HG03175 (cell line): ENCODE results near the gene OR10A4.
"Not testable (repeated sequence)": the region's sequence is repeated elsewhere in the genome, so short reads cannot be mapped to it uniquely, and the experiment has no call there.

Source experiments
- ATAC-seq: cut with Tn5 transposase; IDR thresholded peaks from one replicate; pipeline ENCODE4 v1.9.1; 2021; ENCODE audit warnings: mild to moderate bottlenecking, moderate library complexity; ENCODE audit not compliant: unreplicated experiment

Gene OR10A4

DNA sequence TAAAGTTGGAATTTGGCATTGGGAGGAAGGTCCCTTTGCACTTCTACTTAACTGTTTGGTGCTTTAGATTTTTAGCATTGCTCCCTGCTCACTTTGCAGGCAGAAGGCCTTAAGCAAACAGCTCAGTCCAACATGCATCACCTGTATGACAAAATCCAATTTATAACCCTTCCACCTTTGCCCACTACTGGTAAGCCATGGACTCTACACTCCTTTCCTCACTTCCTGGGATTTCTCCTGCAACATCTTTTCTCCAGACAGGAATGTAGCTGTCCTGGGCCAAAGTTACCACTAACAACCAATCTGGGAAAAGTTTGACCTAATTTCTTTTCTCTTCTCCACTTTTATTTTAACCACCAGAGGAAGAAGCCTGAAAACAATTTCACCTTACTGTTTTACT lies 17.7 kb downstream of the OR10A4 start:
- no peak for ATAC-seq

DNA sequence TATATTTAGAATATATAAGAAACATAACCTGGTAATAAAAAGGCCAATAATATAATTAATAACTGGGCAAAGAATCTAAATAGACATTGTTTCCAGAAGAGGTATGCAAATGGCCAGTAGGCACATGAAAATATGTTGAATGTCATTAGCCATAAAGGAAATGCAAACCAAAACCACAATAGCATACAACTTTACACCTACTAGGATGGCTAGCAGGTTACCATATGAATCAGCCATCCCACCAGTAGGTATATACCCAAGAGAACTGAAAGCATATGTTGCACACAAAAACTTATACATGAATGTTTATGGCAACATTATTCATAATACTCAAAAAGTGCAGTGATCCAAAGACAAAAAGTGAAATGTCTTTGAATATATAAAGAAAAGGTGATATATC lies 18.6 kb downstream of the OR10A4 start:
- ATAC-seq: peak; percentile 80

DNA sequence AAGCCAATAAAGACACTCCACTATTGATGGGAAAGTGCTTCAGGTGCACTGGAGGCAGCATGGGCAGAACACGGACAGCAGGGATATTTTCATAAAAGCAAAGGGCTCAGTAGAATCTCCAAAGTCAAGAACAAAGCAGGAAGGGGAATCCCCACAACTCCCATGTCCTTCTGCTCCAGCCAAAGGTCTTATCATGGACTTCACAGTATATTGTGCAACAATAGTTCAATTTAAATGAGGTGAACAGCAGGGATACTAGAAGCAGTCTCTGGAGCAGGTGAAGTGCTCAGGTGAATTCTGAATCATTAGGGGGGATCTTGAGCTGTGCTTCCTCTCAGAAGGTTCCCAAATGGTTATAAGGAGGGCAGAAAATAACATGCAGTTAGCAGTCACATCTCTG lies 22.5 kb downstream of the OR10A4 start:
- no peak for ATAC-seq

DNA sequence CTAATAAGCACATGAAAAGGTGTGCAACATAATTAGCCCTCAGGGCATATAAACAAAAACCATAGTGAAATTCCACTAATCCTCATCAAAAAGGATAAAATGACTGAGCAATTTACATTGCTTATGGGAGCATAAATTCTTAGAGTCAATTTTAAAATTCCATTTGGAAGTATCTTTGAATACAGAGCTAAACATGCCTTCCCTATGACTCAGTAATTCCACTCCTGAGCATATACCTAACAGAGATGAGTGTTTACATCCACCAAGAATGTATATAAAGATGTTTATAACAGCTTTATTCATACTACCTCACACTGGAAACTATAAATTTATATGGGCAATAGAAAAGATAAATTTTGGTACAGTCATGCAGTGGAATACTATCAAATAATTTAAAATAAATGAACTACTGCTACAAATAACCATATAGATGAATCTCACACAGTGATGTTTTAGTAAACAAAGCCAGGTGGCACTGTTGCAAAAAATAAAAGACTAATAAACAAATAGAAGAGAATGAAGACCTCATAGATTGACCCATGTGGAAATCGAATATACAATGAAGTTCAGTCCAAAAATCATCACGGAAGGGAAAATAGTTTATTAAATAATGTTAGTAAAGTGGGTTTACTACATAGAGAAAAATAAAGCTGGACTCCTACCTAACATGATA lies 24.0 kb downstream of the OR10A4 start:
- no peak for ATAC-seq

DNA sequence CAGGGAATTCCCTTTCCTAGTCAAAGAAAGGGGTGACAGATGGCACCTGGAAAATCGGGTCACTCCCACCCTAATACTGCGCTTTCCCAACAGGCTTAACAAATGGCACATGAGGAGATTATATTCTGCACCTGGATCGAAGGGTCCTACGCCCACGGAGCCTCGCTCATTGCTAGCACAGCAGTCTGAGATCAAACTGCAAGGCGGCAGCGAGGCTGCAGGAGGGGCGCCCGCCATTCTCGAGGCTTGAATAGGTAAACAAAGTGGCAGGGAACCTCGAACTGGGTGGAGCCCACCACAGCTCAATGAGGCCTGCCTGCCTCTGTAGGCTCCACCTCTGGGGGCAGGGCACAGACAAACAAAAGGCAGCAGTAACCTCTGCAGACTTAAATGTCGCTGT lies 28.4 kb downstream of the OR10A4 start:
- ATAC-seq: not testable (repeated sequence)

DNA sequence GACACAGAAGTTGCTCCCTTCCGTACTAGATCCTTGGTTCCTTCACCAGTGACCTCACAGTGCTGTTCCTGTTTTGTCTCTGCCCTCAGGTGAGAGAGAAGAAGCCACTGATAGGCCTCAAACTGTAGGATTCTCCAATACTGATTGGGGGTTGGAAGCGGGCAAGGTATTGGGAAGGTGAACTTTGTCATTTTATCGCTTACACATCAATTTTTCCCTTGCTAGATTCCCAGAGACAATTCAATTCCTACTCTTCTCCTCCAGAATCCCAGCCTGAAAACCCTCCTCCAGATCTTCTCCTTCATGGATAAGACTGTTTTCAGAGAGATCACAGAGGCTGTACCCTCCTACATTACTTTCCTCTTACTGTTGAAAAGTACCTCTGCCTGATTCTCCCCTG lies 35.0 kb downstream of the OR10A4 start:
- ATAC-seq: no peak

DNA sequence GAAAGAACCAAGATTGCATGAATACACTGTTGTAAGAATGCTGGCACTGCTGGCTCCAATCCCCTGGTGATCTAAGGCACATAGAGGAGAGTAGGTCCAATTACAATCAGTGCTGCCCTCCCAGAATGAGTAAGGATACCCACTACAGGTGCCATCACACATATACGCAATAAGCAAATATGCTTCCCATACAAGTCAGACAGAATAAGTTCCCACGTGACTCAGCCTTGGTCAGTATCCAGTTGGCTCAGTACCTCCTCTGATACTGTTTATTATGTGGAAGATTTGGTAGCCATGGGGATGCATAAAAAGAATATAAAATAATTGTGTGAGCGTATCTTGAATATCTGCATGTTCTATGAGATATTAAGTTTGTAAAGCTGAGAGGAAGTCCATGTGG lies 35.5 kb downstream of the OR10A4 start:
- ATAC-seq: no peak

DNA sequence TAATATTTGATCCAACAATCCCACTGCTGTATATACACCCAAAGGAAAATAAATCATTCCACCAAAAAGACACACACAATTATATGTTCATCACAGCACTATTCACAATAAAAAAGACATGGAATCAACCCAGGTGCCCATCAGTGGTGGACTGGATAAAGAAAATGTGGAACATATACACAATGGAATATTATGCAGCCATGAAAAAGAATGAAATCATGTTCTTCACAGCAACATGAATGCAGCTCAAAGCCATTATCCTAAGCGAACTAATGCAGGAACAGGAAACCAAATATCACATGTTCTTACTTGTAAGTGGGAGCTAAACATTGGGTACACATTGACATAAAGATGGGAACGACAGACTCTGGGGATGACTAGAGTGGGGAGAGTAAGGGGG lies 43.3 kb downstream of the OR10A4 start:
- no peak for ATAC-seq

DNA sequence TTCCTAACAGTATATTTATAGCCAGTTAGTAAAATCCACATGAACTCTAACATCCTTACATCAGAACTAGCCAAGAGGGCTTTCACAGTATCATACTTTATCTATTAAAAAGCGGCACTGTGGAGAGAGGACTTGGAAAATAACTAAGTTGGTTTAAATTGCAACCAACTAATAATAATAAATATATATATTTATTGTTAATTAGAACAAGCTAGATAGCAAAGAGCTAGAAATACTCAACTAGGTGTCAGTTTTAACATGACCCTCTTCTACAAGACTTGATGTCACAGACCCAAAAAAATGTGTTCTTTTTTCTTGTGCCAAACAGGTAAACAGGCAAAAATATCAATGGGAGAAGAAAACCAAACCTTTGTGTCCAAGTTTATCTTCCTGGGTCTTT lies 44.3 kb downstream of the OR10A4 start, which contains the start of gene OR2D3:
Gene OR2D3 (plus strand): TSS at position 301 of the 400 bp plus-strand sequence. CDS start 0 bp downstream, at position 301.
- no peak for ATAC-seq

DNA sequence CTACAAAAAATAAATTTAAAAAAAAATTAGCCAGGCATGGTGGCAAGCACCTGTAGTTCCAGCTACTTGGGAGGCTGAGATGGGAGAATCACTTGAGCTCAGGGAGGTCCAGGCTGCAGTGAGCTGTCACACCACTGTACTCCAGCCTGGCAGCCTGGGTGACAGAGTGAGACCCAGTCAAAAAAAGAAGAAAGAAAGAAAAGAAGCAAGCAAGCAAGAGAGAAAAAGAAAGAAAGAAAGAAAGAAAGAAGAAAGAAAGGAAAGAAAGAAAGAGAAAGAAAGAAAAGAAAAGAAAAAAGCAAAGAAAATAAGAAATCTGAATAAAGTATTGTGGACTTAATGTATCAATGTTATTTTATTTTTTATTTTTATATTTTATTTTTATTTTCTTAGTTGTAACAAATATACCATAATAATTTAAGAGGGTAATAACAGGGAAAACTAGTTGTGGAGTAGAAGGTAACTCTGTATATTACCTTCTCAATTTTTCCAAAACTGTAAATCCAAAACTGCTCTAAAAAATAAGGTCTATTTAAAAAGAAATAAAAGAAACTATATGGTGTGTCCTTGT lies 48.7 kb downstream of the OR10A4 start:
- ATAC-seq: no peak

DNA sequence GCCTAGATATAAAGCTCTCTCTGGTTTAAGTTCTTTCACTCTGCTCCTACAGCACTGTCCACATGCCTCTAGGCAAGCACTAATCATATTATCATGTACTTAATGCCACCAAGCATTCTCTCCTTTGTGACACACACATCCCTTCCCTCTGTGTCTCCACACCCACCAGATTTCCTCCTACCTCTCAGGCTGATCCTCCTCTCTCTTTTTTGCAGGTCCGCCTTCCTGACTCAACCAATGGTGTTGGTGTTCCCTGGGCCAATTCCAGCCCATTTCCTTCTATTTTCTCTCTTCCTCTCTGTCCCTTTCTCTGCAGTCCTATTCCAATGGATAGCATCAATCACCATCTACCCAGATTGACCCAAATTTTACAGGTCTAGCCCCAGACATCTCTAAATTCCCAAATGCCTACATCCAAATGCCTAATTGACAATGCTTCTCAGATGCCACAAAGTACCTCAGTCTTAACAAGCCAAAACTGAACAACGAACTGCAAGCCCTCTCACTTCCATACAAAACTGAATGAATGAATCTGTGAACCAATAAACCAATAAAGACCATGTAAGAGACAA lies 49.3 kb downstream of the OR10A4 start:
- no peak for ATAC-seq

DNA sequence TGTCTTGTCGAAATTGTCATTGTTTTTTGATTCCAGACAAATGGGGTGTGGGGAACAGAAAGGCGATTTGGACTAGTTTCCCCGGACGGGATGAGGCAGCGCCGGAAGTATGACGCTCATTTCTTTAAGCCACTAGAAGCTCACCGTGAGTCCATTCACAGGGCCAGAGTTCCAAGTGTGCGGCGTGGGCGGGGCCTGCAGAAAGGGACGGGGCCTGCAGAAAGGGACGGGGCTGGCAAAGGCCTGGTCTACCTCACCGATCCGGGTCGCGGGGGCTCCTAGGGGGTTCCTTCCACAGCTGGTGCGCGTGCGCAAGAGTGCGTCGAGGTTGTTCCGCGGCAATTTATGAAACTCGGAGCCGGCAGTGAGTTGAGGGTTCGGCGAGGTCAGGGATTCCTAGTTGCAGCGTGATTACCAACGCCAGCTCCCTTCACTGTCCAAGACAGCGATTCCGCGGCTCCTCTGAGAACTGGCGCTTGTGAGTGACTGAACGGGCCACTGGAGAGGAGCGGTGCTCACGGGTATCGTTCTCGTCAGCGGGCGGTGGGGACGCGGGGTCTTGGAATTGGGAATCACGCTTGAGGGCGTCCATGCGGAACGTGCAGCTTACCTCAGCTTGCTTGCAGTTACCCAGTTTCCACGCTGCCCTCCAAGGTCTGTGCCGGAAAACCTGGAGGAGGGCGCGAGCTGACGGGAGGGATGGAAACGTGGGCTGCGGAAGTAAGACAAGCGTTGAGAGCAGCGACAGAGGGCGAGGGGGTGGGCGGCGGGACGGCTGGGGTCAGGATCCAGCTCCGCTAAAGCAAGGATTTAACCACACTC lies 50.0 kb downstream of the OR10A4 start, which contains the start of gene ZNF215:
Gene ZNF215 (plus strand): TSS at position 219 of the 822 bp plus-strand sequence. CDS start 5,847 bp downstream, outside the sequence.
- ATAC-seq: peak; percentile 30

DNA sequence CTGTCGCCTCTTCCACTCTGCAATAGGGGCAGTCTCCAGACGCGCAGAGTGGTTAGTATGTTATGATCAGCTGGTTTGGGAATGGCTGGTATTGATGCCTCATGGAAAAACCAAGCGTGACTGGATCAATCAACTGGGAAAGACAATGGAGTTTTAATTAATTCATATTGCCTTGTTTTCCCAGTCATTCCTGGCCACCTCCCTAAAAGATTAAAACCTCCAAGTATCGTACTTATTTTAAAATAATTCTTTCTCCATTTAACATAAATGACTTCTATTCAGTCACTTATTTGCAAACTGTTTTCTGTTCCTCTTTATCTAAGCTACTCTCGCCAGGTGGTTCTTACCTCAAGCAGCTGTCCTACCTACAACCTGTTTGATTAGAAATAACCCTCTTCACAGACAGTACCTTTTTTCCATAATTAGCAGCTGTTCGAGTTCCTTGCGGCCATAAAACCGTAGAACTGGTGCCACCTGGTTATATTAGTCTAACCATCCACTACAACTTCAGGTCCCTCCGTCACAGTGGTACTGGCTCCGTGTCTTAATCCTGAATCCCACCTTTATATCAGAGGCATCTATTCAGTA lies 50.7 kb downstream of the OR10A4 start:
- ATAC-seq: peak; percentile 85
